Measurements from ENCODE around the gene IL12RB2.
"Not testable (repeated sequence)": the region's sequence is repeated elsewhere in the genome, so short reads cannot be mapped to it uniquely, and the experiment has no call there.

IL12RB2 gene

GRCh38 chr1:67441739-67442281, 134.1 kb downstream of the IL12RB2 start:
- TF ChIP-seq CTCF (conservative IDR thresholded peaks at IDR 0.05), result no peak
- peak overlapping the region; percentile 32; the same call in 1 of the 2 replicates for H3K27ac ChIP-seq

GRCh38 chr1:67446014-67446413, 138.3 kb downstream of the IL12RB2 start:
- not testable (repeated sequence) for H3K27ac ChIP-seq
